GM18505 (cell line): Measurements from ENCODE around the gene C12orf76.
A peak's percentile ranks its signal among the peaks of the same experiment; 100 is the strongest.
"Not testable (repeated sequence)": the region's sequence is repeated elsewhere in the genome, so short reads cannot be mapped to it uniquely, and the experiment has no call there.

Experiments used
- ATAC-seq: cut with Tn5 transposase; IDR thresholded peaks from one replicate; pipeline ENCODE4 v1.9.1; 2021; ENCODE audit not compliant: unreplicated experiment
- POLR2A ChIP-seq: IDR thresholded peaks from 4 replicates; pipeline ENCODE4 v1.6.1; 2011; ENCODE audit warnings: borderline replicate concordance; ENCODE audit not compliant: insufficient read depth, insufficient read length; ENCODE audit errors: extremely low read depth

The C12orf76 gene, protein sequence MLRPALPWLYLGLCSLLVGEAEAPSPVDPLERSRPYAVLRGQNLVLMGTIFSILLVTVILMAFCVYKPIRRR

GRCh38 chr12:110048242-110049027 is at the start of gene C12orf76:
Gene C12orf76 (minus strand): TSS chr12:110048522. CDS start chr12:110048495, 27 bp downstream.
- TF ChIP-seq POLR2A, result peak; percentile 83
- peak; percentile 96 for ATAC-seq

DNA sequence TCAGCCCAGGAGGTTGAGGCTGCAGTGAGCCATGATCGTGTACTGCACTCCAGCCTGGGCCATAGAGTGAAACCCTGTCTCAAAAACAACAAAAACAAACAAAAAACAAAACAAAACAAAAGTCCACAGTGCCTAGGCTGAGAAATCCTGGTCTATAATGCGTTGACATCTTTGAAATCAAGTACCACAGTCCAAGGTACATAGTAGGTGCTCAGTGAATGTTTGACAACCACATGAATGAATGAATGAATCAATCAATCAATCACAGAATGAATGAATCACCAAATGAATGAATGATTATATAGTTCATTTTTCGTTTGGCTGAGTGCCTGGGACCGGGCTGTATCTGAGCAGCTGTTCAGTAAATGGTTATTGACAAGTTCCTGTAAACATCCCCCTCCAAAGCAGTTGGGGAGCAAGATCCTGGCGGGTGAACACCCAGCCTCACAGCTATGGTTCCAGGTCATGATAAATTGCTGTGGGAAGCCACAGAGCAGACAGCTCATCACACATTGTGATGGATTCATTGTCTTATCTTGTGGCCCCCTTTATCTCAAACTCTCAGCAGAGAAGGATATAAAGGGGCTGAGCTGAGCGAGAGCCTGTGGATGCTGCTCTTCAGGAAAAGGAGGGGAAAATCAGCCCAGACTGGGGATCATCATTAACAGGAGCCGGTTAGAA is 45.4 kb upstream of the C12orf76 start:
- no peak for ATAC-seq
- no peak for TF ChIP-seq POLR2A

DNA sequence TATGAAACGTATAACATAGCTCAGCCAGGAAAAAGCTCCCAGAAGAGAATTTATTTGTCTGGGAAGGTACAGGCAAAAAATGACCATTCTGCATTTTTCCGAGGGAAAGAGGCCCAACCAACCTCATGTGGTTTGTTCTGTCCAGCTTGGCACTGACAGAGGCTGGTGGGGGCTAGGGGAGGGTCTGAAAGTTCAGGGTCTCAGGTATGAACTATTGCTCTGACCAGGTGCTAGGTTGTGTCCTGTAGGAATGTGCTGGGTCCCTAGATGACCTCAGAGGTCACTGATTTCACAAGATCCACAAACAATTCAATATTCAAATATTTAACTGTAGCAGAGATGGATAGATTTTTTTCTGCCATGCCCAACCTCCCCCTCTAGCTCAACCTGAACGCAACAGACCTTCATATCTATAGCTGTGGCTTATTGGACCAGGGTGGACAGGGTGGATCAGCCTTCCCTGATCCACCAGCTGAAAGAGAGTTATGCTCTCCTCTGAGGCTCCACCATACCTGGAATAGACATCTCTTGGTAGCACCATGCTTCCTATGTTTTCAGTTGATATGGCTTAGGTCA is 42.9 kb upstream of the C12orf76 start:
- ATAC-seq, result no peak
- TF ChIP-seq POLR2A, result no peak

DNA sequence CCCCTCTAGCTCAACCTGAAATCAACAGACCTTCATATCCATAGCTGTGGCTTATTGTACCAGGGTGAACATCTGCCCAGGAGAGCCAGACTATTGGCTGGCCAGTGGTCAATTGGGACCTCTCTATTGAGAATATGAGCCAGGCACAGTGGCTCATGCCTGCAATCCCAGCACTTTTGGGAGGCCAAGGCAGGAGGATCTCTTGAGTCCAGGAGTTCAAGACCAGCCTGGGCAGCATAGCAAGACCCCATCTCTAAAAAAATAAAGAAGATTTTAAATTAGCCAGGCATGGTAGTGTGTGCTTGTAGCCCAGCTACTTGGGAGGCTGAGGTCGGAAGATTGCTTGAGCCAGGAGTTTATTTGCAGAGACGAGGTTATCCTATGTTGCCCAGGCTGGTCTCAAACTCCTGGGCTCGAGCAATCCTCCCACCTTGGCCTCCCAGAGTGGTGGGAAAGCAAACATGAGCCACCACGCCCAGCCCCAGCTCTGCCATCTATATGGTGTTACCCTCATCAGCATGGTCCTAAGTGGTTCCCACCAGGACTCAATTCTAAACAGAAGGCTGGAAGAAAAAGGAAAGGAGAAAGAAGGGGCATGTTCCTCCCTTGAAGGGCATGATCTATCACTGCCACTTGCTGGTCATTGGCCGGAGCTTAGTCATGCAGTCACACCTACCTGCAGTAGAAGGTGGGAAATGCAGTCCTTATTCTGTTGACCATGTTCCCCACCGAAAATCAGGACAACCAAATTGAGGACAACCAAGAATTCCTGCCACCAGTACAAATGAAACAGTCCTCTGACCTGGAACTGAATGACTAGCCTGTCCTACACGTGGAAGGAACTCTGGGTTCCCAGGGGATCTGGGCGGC is 42.2 kb upstream of the C12orf76 start:
- no peak for TF ChIP-seq POLR2A
- no peak for ATAC-seq

GRCh38 chr12:110088936-110089335 is 40.6 kb upstream of the C12orf76 start:
- no peak for TF ChIP-seq POLR2A
- ATAC-seq, result no peak

- ATAC-seq, result not testable (repeated sequence)
Measured at GRCh38 chr12:110088216-110088615, 39.9 kb upstream of the C12orf76 start.

GRCh38 chr12:110084314-110085015 is 36.1 kb upstream of the C12orf76 start:
- ATAC-seq, result no peak
- TF ChIP-seq POLR2A, result no peak

- ATAC-seq, result no peak
Measured at GRCh38 chr12:110080410-110080809, 32.1 kb upstream of the C12orf76 start.

DNA sequence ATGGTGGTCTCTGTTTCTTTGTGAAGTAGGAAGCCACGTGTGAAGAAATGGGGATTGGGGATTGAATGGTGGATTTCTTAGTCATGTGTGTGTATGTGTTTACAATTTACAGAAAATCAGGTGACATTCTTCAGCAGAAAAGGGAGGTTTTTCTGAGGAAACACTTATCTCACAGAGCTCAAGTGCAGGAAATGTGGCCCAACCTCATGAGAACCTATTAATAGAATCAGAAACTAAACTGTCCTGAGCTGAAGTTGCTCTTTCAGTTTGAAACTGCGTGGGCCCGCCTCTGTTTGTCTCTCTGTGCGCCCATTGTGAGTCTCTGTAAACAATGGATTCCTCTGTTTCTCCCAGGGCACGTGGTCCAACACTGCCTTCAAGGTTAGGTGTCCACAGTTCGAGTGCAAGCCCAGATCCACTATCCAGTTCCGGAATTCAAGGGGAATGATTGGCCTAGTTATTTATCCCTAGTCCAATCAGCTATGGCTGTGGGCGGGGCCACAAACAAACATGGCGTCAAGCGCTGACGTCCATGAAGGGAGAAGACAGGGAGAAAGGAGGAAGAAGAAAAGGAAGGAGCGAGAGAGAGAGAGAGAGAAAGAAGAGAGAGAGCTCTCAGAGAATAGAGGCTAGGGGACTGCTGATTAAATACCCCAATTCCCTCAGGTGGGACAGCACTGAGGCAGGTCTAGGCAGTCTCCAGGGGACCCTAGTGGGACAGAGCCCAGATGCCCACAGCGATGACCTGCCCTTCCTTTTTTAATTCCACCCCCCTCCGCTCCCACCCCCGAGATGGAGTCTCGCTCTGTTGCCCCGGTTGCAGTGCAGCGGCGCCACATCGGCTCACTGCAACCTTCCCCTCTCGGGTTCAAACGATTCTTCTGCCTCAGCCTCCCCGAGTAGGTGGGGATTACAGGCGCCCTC is 31.4 kb upstream of the C12orf76 start:
- ATAC-seq, result peak; percentile 81
- no peak for TF ChIP-seq POLR2A

More at GRCh38 chr12:110080410-110080809, 32.1 kb upstream of the C12orf76 start:
- no peak for TF ChIP-seq POLR2A

DNA sequence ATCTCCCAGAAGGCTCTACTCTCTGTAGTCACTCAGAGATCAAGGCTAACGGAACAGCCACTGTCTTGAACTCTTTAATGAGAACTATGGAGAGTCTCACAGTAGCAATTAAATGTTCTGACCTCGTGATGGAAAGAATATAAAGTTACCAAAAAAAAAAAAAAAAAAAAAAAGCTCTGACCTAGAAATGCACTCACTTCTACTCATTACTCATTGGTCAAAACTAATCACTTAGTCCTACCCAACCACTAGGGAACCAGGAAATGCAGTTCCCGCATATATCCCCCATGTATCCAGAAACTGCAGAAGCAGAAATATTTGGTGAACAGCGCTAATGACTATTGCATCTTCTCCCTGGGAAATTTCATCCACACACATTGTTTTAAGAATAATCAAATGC is 29.5 kb upstream of the C12orf76 start:
- TF ChIP-seq POLR2A, result no peak
- no peak for ATAC-seq

DNA sequence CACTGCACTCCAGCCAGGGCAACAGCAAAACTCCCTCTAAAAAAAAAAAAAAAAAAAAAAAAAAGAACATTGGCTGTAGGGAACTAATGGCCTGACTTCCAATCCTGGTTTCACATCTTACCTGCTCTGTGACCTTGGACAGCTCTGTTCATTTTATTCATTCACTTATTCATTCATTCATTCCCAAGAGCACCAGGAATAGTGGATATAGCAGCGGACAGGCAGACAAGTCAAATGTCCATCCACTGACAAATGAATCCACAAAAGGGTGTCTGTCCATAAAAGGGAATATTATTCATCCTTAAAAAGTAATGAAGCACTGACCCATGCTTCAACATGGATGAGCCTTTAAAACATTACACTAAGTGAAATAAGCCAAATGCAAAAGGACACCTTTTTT is 27.6 kb upstream of the C12orf76 start:
- no peak for TF ChIP-seq POLR2A
- no peak for ATAC-seq
